Stimulated activated CD8-positive, alpha-beta memory T cell treated with anti-CD3 and anti-CD28 coated beads, Interleukin-7, amount 100 ng/mL, for 48 hours (primary cell): ENCODE data around the gene USB1.

Experiments used
- DNase-seq, 2 donors: peaks; one replicate each; pipeline ENCODE4 v3.0.0-alpha.2; 2020; ENCODE audit warnings: low read depth in 1 of 2; ENCODE audit errors: extremely low read depth in 1 of 2

USB1 gene

DNA sequence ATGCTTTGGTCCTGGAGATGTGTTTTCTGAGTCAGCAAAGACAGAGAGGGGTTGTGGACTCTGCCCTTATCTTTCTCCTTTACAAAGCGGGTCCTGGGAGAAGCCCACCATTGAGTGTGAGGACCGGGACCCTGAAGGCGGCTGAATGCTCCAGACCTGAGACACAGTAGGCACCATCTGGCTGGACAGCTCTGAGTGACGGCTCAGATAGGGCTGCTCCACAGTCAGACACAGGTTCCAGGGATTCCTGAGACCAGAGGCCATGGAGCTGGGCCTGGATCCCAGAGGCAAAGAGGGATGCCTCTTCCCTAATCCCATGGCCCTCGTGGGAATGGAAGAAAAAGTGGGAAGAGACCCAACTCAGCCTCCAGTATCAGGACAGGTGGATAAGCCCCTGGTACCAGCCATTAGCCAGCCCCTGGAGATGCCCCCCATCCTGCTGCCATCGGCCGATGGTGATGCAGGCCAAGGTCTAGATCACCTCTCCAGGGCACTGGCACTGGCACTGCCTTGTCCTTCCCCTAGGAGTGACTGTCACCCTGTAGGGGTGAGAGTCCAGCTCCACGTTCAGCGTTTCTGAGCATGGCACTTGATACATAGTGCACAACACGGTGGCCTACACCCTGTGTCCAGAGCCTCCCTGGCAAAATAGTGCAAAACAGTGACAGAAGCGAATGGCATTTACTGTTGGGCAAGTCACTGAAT, 29.1 kb downstream of the USB1 start:
- DNase-seq = no peak

DNA sequence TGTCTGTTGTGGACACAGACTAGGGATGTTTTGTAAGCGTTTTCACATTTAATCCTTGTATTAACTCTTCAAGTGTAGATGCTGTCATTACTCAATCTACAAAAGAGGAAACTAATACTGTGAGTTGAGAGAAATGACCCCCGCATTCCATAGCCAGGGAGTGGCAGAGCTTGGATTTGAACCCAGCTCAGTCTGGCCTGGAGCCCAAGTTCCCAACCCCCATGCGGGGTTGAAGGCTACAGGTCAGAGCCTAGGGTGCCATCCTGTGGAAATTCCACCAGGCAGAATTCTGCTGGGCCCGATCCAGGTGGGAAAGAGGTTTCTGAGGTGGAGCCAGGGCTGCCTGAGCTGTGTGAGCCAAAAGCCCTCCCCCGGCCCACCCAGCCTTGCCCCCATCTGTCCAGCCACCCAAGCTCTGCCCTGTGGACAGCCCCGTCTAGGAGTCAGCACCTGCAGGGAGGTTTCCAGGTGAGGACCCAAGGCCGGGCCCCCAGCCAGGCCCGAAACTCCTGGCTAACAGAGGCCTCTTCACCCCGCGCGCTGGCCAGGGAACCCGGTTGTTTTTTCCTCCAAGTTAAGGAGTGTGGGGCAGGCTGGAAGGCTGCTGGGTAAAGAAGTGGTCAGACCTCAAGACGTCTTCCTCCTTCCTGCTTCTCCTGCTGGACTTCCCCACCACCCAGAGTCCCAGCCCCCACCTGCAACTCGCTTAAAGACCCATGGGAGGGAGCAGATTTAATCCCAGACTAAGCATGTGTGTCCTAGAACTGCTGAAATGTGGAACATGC, 30.0 kb downstream of the USB1 start:
- DNase-seq = no peak

DNA sequence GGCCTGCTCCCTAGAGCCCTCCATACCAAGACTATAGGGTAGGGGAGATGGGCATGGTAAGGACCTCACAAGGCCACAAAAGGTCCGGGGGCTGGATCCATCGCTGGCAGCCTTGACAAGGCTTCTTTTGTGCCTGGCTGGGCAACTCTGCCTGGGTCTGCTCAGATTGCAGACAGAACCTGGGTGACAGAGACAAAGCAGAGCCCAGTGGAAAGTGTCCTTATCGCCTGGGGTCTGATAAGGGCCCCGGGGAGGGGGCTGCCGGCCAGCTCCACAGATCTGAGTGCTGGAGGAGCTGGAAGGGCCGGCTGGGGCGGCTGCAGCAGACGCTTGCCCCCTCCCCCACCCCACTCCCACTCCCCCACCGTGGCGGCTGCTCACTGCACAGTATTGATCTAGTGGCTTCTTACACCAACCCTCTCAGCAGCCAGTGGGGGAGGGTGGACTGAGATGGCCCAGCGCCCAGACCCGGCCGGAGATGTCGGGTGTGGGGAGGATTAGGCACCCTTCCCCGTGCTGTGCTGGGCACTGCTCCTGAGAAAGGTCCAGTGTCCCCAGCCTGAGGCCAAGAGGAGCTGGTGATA, 31.6 kb downstream of the USB1 start:
- DNase-seq = no peak

- DNase-seq = no peak
Measured at GRCh38 chr16:58034128-58034685, 33.0 kb downstream of the USB1 start.

DNA sequence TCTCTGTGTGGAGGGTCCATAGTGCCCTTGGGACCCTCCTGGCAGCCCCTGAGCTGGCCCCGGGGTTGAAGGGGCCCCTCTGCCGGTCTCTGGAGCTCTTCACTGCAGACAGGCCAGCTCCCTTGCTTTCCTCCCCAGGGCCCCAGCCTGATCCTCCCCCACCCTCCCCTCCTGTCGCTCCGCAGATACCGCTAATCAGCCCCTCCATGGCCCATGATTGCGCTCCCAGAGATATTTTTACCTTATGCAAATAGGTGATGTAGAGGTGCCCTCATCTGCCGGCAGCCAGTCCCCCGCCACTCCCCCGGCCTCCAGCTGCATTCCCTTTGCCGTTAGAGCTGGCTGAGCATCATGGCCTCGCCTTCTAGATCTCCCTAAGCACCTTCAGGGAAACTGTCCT, 33.6 kb downstream of the USB1 start:
- no peak for DNase-seq

- DNase-seq = no peak
Measured at GRCh38 chr16:58035356-58036170, 34.4 kb downstream of the USB1 start.

DNA sequence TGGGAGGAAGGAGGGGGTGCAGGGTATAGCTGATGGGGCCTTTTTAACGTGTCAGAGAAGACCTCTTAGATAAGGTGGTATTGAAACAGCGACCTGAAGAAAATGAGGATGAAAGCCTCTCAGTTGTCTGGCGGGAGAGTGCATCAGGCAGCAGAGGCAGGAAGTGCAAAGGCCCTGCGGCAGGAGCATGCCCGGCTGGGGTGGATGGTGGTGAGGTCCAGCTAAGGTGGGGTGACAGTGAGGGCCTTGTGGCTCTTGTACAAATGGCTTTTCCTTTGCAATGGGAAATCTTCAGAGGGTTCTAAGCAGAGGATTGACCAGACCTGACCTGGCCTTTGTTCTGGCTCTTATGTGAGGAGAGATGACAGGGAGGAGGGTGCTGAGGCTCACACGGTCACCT, 35.7 kb downstream of the USB1 start:
- no peak for DNase-seq

DNA sequence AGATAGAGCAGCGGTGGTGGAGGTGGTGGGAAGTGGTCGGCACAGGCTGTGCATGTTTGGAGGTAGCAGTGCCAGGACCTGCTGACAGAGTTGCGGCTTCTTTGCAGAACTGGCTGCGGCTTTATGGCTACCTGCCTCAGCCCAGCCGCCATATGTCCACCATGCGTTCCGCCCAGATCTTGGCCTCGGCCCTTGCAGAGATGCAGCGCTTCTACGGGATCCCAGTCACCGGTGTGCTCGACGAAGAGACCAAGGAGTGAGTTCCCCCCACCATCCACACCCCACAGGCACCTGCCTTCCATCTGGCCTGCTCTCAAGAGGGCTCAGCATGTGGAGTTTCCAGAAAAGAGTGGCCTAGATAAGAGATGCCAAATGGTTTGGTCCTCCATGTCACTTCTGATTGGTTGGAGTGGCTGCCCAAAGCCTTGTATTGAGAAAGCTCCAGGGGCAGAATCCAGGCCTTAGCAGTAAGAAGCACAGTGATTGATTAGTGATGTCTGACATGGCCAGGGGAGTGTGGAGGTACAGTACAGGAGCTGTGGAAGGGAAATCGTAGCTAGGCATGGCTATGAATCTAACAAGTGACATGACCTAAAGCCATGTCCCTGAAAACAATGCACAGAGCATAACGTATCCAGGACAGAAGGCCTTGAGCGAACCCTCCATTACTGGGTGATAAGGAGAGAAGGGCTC, 36.3 kb downstream of the USB1 start:
- no peak for DNase-seq

GRCh38 chr16:58038219-58038641, 37.0 kb downstream of the USB1 start:
- no peak for DNase-seq

DNA sequence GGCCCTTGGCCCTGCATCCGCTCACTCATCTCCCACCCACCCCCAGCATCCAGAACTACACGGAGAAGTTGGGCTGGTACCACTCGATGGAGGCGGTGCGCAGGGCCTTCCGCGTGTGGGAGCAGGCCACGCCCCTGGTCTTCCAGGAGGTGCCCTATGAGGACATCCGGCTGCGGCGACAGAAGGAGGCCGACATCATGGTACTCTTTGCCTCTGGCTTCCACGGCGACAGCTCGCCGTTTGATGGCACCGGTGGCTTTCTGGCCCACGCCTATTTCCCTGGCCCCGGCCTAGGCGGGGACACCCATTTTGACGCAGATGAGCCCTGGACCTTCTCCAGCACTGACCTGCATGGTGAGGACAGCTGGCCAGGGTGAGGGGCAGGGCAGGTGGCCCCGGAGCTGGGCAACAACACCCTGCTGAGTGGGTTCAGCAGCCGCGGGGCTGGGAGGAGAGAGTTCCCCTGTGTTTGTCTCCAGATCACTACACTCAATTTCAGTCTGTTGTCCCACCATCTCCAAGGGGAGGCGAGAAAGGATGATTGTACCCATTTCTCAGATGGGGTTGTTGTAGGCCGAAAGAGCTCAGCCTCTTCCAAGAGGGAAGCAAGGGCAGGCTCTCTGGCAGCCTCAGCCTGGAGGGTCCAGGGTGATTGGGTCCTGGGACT, 38.8 kb downstream of the USB1 start:
- no peak for DNase-seq

- DNase-seq = no peak
Measured at GRCh38 chr16:58040496-58040846, 39.3 kb downstream of the USB1 start.

DNA sequence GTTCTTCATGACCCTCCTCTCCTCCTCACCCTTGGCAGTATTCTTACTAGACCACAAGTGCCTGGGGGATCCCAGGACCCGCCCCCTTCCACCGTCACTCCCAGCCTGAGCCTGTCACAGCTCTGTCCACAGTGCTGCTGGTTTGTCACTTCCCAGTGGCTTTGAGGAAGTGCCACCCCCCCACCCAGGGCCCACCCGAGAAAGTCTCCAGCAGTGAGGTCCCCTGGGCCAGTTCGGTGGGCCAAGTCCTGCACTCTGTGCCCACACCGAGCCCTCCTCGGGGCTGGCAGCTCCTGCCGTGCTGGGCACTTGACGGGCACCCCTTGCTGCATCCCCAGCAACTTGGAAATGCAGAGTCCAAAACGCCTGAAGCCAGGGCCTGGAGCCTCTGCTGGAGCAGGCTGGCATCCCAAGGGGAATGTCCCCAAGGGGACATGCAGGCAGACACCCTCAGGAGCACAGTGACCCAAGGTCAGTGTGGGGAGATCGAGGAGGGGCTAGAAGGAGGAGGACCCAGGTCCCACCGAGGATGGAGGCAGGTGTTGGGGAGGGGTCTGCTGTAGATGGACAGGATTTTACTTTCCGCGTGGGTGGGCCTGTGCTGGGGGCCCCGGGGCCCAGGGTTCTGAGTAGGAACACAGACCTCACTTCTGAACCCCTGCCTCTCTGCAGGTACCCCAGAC, 39.9 kb downstream of the USB1 start:
- no peak for DNase-seq

GRCh38 chr16:58041628-58041955, 40.4 kb downstream of the USB1 start:
- DNase-seq = no peak

GRCh38 chr16:58042001-58042885, 41.0 kb downstream of the USB1 start:
- no peak for DNase-seq

DNA sequence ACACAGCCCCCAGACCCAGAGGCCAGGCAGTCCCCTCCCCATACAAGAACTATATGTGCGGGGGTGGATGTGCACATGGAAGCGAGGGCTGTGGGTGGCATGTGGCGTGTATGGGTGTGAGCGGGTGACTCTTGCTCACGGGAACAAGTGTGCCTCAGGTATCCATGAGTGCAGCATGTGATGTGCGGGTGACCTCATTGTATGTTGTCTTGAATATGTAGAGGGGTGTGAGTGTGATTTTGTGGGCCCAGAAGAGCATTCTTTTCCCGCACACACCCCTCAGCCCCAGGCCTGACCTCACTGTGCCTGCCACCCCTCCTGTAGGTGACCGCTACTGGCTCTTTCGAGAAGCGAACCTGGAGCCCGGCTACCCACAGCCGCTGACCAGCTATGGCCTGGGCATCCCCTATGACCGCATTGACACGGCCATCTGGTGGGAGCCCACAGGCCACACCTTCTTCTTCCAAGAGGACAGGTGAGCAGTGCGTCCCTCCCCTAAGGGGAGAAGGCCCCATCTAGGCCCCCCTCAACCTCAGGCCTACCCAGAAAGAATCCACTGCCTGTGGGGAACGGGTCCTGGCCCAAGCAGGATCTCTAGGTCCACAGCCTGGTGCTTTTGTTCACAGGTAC, 41.8 kb downstream of the USB1 start:
- no peak for DNase-seq

- no peak for DNase-seq
Measured at GRCh38 chr16:58043571-58044155, 42.5 kb downstream of the USB1 start.

DNA sequence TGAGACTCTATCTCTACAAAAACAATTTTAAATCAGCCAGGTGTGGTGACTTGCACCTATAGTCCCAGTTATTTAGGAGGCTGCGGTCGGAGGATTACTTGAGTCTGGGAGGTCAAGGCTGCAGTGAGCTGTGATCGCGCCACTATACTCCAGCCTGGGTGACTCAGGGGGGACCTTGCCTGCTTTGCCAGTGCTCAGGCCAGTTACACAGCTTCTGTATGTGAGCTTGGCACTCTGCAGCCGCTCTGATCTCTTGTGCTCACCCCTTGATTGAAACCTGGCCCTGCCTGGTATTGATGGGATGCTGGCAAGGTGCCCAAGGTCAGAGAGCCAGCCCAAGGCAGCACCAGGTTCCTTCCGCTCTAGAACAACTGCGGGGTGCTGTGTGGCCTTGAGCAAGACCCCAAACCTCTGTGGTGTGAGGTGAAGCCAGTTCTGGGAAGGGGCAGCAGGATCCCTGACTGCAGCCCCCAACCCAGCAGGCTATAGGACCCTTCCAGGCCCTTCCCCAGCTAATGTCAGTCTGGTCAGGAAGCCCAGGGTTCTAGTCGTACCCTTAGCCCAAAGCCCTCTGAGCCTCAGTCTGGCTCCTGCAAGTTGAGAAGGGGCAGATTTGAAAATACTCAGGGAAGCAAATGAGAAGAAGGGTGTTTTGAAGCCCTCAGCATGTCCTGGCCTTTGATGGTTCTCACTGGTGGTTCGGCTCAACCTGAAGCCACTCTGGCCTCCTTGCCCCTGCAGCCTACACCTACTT, 43.2 kb downstream of the USB1 start:
- no peak for DNase-seq
